Esophagus squamous epithelium (tissue), 5 donors: ENCODE data around the gene SUGT1. TPM values are rescaled to one million over a fixed set of nuclear protein-coding genes. Genes with fewer than 3 reads are reported as not detected.
"Not testable (repeated sequence)": the region's sequence is repeated elsewhere in the genome, so short reads cannot be mapped to it uniquely, and the experiment has no call there.

Experiments
- DNase-seq: peaks from one replicate; lab custom pipeline; 2025; lab: John Stamatoyannopoulos, UW
- H3K27ac ChIP-seq, 4 donors: fragments of 200-600 bp; sonication (generic); one replicate each; pipeline ENCODE4 v1.5.1; 2016 to 2019; ENCODE audit warnings: mild to moderate bottlenecking in 1 of 4
- H3K27me3 ChIP-seq, 4 donors: fragments of 200-600 bp; sonication (generic); 1 replicate in 3 of 4; 2 replicates in 1 of 4; pipeline versions ENCODE4 v1.5.1 to v1.6.0; 2017 to 2021; ENCODE audit warnings: antibody characterized with exemption in 1 of 4
- H3K36me3 ChIP-seq, 3 donors: fragments of 200-600 bp; sonication (generic); one replicate each; pipeline ENCODE4 v1.5.1; 2016 to 2019
- H3K4me1 ChIP-seq, 3 donors: fragments of 200-600 bp; sonication (generic); one replicate each; pipeline ENCODE4 v1.5.1; 2017 to 2019
- H3K4me3 ChIP-seq, 4 donors: fragments of 200-600 bp; sonication (generic); 1 replicate in 3 of 4; 2 replicates in 1 of 4; pipeline ENCODE4 v1.5.1; 2016 to 2019; ENCODE audit warnings: mild to moderate bottlenecking in 2 of 4, moderate library complexity in 1 of 4
- H3K9me3 ChIP-seq, 3 donors: fragments of 200-600 bp; sonication (generic); one replicate each; pipeline ENCODE4 v1.5.1; 2016 to 2019
- POLR2A ChIP-seq, 4 donors: fragments of 450-650 bp; IDR thresholded peaks; one replicate each; pipeline ENCODE4 v1.6.1; 2017; ENCODE audit warnings: antibody characterized with exemption in 4 of 4, mild to moderate bottlenecking in 4 of 4, moderate library complexity in 3 of 4
- WGBS, 2 donors: methylation state at CpG; one replicate each; pipeline ENCODE4 v1.1.5; 2018; 5-methylcytosine and 5-hydroxymethylcytosine counted together
- intact Hi-C: fragments of 100-400 bp; cut with DNase I; formaldehyde crosslinking; loops from one replicate; pipeline ENCODE4 v1.15.0; 2022
- total RNA-seq, 4 donors: library from RNA; depleted of rRNA; stranded (reverse); fragments of >200 nt; gene quantifications; one replicate each; pipeline ENCODE4 v1.1.0, GENCODE V29; 2016
- TF ChIP-seq, protein P1 (sequence below), 6 experiments: fragments of 450-650 bp in 4 of 6; fragments of 200-600 bp in 2 of 6; sonication (generic) in 2 of 6; IDR thresholded peaks; one replicate each; pipeline ENCODE4 v1.5.1; 2016 to 2019; ENCODE audit warnings: antibody characterized with exemption in 6 of 6, mild to moderate bottlenecking in 4 of 6, moderate library complexity in 4 of 6
- donor health status: DM: yes; HTN: yes; CAD: no.

Gene SUGT1
- total RNA-seq, 4 donors from 2014 or later, result 22.1 to 35.8 (median 30.7) TPM

DNA sequence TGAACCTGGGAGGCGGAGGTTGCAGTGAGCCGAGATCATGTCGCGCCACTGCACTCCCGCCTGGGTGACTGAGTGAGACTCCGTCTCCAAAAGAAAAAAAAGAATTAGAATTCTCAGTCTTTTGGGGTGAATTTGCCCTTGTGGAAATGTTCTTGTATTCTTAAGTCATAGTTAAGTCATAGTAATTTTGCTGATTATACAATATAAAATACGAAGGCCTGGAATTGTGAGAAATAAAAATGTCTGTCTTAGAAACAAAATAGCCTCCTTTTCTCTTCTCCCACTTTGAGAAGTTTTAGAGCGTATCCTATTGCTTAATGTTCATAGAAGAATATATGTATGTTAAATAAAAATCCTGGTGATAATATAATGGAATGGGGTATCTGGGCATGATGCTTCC, 18.1 kb downstream of the SUGT1 start:
- no peak overlapping the region for H3K4me3 ChIP-seq
- intact Hi-C loops, result no loop called here
- TF ChIP-seq POLR2A (IDR thresholded peaks at IDR 0.05), result no peak
- TF ChIP-seq, protein P1, sequence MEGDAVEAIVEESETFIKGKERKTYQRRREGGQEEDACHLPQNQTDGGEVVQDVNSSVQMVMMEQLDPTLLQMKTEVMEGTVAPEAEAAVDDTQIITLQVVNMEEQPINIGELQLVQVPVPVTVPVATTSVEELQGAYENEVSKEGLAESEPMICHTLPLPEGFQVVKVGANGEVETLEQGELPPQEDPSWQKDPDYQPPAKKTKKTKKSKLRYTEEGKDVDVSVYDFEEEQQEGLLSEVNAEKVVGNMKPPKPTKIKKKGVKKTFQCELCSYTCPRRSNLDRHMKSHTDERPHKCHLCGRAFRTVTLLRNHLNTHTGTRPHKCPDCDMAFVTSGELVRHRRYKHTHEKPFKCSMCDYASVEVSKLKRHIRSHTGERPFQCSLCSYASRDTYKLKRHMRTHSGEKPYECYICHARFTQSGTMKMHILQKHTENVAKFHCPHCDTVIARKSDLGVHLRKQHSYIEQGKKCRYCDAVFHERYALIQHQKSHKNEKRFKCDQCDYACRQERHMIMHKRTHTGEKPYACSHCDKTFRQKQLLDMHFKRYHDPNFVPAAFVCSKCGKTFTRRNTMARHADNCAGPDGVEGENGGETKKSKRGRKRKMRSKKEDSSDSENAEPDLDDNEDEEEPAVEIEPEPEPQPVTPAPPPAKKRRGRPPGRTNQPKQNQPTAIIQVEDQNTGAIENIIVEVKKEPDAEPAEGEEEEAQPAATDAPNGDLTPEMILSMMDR (IDR thresholded peaks at IDR 0.05), result no peak
- H3K9me3 ChIP-seq, result no peaks in the 10 kb centered on the region
- peaks cover 3 to 88% (median 4%) of the 10 kb centered on the region in 3 donors for H3K36me3 ChIP-seq
- H3K4me1 ChIP-seq, result no peaks in the 10 kb centered on the region
- 92 to 97% methylated on average over 8 of the region's 8 CpGs for WGBS, 2 donors
- H3K27me3 ChIP-seq, result no peaks in the 10 kb centered on the region
- H3K27ac ChIP-seq, result no peak overlapping the region
- DNase-seq, result no peak

DNA sequence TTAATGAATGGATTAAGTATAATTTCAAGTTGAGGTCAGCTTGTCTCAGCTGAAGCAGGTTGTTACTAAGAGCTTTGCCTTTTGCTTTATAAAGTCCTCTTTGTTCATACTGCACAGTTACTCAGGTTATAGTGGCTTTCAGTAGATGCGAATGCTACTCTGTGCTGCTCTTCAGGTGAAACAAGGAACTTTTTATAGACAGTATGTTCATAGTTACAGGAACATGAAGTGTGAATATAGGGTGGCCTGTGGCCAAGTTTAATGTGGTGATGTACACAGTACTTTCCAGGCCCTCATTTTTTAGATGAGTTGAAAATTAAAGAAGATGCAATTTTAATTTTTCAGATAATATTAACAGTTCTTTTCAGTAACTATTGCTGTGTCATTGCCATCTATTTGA, 20.8 kb downstream of the SUGT1 start:
- Histone ChIP-seq H3K36me3 (peaks cover 3 to 88% (median 3%) of the 10 kb centered on the region in 3 donors), H3K27me3 (no peaks in the 10 kb centered on the region), H3K4me3 (no peak overlapping the region), H3K4me1 (no peaks in the 10 kb centered on the region), H3K9me3 (no peaks in the 10 kb centered on the region), H3K27ac (no peak overlapping the region)
- WGBS, 2 donors, result 92 to 94% methylated on average over 1 of the region's 1 CpG
- DNase-seq, result no peak
- intact Hi-C loops, result no loop called here
- no peak for TF ChIP-seq POLR2A (IDR thresholded peaks at IDR 0.05)
- TF ChIP-seq, protein P1 (IDR thresholded peaks at IDR 0.05), result no peak

DNA sequence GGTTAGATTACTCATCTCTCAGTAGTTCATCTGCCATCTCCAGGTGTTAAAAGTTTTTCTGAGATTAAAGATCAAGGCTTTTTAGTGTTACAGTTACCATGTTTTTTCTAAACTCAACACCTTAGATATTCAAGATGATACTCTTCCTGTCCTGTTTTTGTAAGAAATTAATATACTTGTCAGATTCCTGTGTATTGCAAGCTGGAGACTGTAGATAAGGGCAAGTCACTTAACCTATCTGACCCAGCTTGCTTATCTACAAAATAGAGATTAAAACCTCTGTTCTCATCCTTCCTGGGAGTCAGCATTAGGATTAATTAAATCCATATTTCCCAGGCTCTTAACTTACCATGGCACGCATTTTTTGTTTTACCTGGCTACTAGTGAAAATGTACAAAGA, 25.2 kb downstream of the SUGT1 start:
- Histone ChIP-seq H3K27ac (no peak overlapping the region), H3K9me3 (no peaks in the 10 kb centered on the region), H3K36me3 (peaks cover 0 to 91% (median 13%) of the 10 kb centered on the region in 3 donors), H3K27me3 (no peaks in the 10 kb centered on the region), H3K4me3 (no peak overlapping the region), H3K4me1 (no peaks in the 10 kb centered on the region)
- DNase-seq, result no peak
- intact Hi-C loops, result no loop called here
- no peak for TF ChIP-seq POLR2A (IDR thresholded peaks at IDR 0.05)
- TF ChIP-seq, protein P1 (IDR thresholded peaks at IDR 0.05), result no peak
- 94 to 100% methylated on average over 1 of the region's 1 CpG for WGBS, 2 donors

DNA sequence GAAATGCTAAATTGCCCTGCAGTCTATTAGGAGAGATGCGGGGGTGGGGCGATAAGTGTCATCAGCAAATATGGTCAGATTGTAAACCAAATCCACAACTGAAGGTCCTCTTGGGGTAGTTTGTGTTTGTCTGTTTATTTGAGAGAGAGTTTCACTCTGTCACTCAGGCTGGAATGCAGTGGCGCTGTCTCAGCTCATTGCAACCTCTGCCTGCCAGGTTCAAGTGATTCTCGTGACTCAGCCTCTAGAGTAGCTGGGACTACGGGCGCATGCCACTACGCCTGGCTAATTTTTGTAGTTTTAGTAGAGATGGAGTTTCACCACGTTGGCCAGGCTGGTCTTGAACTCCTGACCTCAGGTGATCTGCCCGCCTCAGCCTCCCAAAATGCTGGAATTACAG, 33.2 kb downstream of the SUGT1 start:
- not testable (repeated sequence) for DNase-seq
- peaks cover 0 to 99% (median 10%) of the 10 kb centered on the region in 3 donors for H3K36me3 ChIP-seq

DNA sequence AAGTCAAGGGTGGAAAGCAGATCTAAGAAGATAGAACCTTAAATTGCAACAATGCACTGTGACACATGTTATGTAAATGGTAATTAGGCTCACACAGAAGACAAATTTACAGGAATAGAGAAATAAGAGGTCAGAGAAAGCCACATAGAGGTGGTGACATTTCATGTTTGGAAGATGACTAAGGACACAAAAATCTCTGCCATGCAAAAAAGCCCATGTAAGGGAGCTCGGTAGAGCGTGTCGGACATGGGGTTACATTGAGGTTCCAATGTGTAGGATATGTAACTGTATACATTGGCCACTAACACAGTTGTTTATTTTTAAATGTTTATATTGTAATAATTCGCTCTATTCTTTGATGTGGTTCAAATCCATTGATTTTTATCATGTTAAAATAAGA, 33.7 kb downstream of the SUGT1 start:
- DNase-seq, result no peak
- no peak overlapping the region for H3K27ac ChIP-seq
- H3K36me3 ChIP-seq, result peaks cover 0 to 99% (median 10%) of the 10 kb centered on the region in 3 donors
- no peaks in the 10 kb centered on the region for H3K4me1 ChIP-seq
- intact Hi-C loops, result no loop called here
- H3K9me3 ChIP-seq, result no peaks in the 10 kb centered on the region
- 90 to 98% methylated on average over 4 of the region's 4 CpGs for whole genome bisulfite sequencing, 2 donors
- no peak for TF ChIP-seq POLR2A (IDR thresholded peaks at IDR 0.05)
- TF ChIP-seq, protein P1 (IDR thresholded peaks at IDR 0.05), result no peak
- H3K27me3 ChIP-seq, result no peaks in the 10 kb centered on the region
- no peak overlapping the region for H3K4me3 ChIP-seq

More for the DNA sequence above, 33.2 kb downstream of the SUGT1 start:
- H3K27me3 ChIP-seq, intact Hi-C loops, H3K9me3 ChIP-seq, H3K4me1 ChIP-seq, H3K27ac ChIP-seq, H3K4me3 ChIP-seq: not testable (repeated sequence)
- 91 to 93% methylated on average over 8 to 9 of the region's 9 CpGs for WGBS, 2 donors

DNA sequence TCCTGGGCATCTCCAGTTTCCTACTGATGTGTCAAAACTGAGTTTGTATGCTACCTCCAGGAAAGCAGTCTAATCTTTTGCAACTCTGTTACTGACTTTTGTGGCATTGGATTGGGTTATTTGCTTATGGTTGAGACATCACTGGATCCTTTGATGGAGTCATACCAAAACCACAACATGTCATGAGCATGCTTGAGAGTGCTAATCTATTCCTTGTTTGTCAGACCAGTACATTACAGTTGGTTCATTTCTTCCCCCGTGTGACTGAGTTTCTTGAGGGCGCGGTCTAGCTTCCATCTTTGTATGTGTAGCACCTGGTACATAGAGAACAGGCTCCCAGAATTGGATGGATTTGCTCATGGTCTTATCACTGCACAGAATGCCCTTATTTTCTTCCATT, 43.2 kb downstream of the SUGT1 start:
- H3K4me1 ChIP-seq, result no peaks in the 10 kb centered on the region
- H3K27me3 ChIP-seq, result no peaks in the 10 kb centered on the region
- no peak for TF ChIP-seq POLR2A (IDR thresholded peaks at IDR 0.05)
- TF ChIP-seq, protein P1 (IDR thresholded peaks at IDR 0.05), result no peak
- no peak overlapping the region for H3K4me3 ChIP-seq
- WGBS, 2 donors, result 80 to 88% methylated on average over 3 of the region's 3 CpGs
- intact Hi-C loops, result no loop called here
- H3K36me3 ChIP-seq, result peaks cover 0 to 26% (median 0%) of the 10 kb centered on the region in 3 donors
- no peaks in the 10 kb centered on the region for H3K9me3 ChIP-seq
- DNase-seq, result no peak
- no peak overlapping the region for H3K27ac ChIP-seq
